T follicular helper cell (primary cell): Measurements from ENCODE around the gene PIK3C2G.
"Not testable (repeated sequence)": the region's sequence is repeated elsewhere in the genome, so short reads cannot be mapped to it uniquely, and the experiment has no call there.

Source experiments
- DNase-seq: peaks from one replicate; pipeline ENCODE4 v3.0.0-alpha.2; 2020; ENCODE audit warnings: low read depth

PIK3C2G gene

DNA sequence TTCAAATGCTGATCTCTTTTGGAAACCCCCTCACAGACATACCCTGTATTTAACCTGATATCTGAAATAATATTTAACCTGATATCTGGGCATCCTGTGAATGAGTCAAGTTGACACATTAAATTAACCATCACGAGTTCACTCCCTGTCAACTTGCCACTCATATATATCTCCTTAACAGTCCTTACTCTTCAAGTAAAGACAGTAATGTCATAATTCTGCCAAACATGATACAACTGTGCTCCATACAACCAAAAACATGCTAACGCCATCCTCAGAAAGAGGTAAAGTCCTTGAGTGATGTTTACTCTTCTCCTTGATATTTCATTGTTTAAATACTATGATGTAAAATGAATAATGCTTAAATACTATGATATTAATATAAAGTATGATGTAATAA is 371.5 kb downstream of the PIK3C2G start:
- no peak for DNase-seq

DNA sequence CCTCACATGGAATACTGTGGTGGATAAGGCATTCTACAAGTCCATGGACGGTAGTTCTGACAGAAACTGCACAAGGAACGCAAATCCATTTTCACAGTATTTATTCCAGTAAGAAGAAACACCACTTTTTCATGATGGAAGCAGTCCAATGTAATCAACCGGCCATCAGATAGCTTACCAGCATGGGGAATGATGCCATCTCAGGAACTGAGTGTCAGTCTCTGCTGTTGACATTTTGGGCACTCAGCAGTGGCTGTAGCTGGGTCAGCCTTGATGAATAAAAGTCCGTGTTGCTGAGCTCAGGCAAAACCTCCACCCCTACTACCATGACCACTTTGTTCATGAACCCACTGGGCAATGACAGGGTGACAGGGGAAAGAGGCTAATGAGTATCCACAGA is 373.1 kb downstream of the PIK3C2G start:
- no peak for DNase-seq

DNA sequence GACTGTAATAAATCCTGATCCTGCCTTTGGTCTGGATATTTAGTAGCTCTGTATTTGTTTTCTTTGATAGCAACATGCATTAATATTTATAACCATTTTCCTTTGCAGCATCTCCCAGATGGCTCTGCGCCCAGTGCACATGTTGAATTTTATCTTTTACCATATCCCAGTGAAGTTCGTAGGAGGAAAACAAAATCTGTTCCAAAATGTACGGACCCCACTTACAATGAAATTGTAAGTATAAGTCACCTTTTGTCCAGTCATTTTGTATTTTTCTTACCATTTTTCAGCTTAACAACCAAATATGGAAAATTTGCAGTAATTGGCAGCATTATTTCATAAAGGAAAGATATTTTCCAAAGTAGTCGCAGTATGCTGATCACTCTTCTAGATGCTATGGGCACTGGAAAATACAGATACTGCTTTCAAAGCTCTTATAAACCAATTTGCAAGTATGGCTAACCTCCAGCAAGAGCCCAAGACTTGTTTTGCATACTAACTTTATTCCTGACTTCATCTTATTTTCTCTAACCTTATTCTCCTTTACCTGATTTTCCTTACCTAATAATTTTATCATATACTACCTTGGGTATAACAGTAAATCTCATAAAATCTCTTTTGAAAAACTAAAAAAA is 379.1 kb downstream of the PIK3C2G start:
- no peak for DNase-seq

- DNase-seq = no peak
These were observed 382.4 kb downstream of the PIK3C2G start for GRCh38 chr12:18643681-18644080.

DNA sequence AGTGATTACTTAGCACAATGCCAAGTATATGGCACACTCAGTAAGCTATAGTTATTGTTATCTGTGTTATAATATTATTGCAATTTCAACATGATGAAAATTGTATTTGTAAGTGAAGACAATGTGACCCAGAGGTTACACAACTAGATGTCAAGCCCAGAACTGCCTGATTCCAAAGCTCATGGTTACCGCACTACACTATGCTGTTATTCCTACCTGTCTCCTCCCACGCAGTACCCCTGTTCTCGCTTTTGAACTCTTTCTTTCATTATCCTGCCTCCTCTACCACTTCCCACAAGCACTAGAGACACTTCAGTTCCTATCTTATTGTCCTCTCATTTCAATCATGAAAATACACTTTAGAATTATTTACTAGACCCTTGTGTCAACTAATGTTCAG is 383.2 kb downstream of the PIK3C2G start:
- no peak for DNase-seq

- DNase-seq = no peak
These were observed 385.1 kb downstream of the PIK3C2G start for GRCh38 chr12:18646286-18646890.

DNA sequence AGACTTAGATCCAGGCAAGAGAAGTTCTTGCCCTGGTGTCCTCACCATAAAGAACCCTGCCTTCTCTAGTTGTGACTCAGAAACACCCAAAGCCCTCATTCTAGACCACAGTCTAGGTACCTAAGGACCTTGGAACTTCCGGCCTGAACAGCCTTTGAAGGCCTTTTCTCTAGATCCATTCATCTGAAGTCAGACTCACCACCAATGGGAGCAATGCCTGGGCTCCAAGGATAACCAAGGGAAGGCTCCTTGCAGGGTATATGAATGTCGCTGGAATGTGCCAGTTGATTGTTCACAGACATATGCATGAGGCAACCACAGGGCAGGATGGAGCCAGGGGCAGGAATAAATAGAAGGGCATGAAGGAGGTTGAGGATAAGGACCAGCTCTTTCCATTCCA is 390.2 kb downstream of the PIK3C2G start:
- no peak for DNase-seq

DNA sequence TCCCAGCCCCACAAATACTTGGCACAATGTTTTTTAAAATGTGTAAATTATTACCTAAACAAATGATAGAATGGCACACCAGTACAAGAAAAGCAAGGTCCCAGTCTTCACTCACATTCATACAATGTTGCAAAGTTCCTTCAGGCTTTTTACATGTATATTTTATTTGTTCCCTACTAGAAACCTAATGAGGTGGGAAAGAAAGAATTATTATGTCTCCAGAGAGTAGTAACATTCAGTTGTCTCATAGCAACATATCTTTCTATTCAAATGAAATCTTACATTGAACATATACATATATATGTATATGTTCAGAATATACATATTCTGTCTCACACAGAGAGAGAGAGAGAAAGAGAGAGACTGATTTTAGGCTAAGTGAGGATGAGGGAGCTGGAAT is 391.3 kb downstream of the PIK3C2G start:
- DNase-seq = no peak

GRCh38 chr12:18653465-18653864 is 392.1 kb downstream of the PIK3C2G start:
- no peak for DNase-seq

GRCh38 chr12:18655351-18655750 is 394.0 kb downstream of the PIK3C2G start:
- no peak for DNase-seq

GRCh38 chr12:18658179-18658578 is 396.9 kb downstream of the PIK3C2G start:
- DNase-seq = no peak

DNA sequence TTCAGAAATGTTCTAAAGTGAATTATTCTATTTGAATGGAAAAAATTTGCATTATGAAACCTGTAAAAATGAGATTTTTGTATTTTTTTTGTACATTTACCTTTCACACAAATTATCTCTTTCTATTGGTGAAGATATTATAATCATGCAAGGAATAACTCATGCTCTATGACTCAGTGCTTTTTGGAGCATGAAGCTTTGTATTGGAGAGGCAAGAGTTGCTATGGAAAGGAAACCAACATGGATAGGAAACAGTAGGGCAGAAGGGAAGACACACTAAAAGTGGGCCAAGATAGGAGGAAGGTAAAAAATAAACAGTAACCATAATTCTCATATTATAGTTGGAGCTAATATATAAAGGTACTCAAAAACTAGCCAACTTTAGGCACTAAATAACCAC is 397.5 kb downstream of the PIK3C2G start:
- DNase-seq = no peak

- DNase-seq = no peak
These were observed 414.8 kb downstream of the PIK3C2G start for GRCh38 chr12:18676141-18676540.

GRCh38 chr12:18676996-18677588 is 415.8 kb downstream of the PIK3C2G start:
- no peak for DNase-seq

GRCh38 chr12:18681818-18682217 is 420.5 kb downstream of the PIK3C2G start:
- no peak for DNase-seq

DNA sequence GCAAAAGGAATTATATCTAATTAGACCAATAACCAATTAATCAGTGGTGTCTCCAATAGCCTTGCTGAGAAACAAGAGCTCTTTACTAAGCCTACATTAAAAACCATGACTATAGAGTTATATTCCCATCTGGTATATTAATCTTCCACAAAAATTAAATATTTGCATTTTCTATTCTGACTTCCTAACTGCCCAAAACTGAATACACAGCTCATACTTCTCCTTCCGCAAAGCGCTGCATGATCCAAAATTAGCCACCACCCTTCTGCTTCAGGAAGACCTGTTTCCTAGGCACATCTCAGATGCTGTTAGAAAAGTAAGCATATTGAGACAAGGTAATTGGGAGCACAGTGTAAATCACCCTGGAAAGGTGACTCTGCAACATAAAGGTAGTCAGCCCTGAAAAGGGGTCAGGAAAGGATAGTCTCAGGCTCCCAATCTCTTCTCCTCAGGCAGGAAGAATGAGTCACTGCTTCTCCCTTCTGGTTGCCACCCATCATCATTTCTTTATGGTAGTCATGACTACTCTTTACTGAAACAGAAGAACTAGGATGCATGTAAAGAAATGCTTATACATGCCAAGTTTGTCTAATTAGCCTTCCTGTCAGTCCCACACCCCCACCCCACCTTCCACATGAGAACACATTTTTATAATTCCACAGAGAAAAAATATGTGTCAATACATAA is 422.2 kb downstream of the PIK3C2G start:
- no peak for DNase-seq

GRCh38 chr12:18684430-18684829 is 423.1 kb downstream of the PIK3C2G start:
- no peak for DNase-seq

DNA sequence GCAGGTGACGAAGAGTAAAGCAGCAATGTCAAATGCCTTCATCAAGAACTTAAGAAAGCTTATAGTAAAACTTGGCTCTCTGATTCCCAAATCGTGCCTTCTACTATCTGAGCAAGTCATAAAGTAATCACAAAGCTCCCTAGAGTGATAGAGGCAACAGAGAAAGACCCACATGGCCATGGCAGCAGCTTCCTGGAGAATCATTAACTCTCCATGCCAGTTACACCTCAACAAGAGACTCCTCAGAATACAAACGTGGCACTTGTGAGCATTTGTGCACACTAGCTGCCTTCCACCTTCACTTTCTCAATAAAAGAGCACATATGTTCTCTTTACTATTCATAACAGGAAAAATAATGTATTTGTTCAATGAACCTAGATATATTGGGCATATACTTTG is 428.5 kb downstream of the PIK3C2G start:
- DNase-seq = no peak

- DNase-seq = no peak
These were observed 429.3 kb downstream of the PIK3C2G start for GRCh38 chr12:18690653-18691052.

- not testable (repeated sequence) for DNase-seq
These were observed 432.7 kb downstream of the PIK3C2G start for GRCh38 chr12:18693986-18694385.

- no peak for DNase-seq
These were observed 435.8 kb downstream of the PIK3C2G start for GRCh38 chr12:18696971-18697602.
